Measurements from ENCODE around the gene ADARB2.

Gene ADARB2

GRCh38 chr10:1744524-1744923 is 7.2 kb upstream of the ADARB2 start:
- Mint-ChIP-seq H3K4me1 (no peaks in the 10 kb centered on the region), H3K9me3 (peaks cover 5% of the 10 kb centered on the region), H3K27ac (no peak overlapping the region), H3K4me3 (no peak overlapping the region), H3K36me3 (no peaks in the 10 kb centered on the region)
- no peak for DNase-seq (ENCODE audit: low spot score in 2 of 2)
- ATAC-seq = no peak

GRCh38 chr10:1743141-1743540 is 5.8 kb upstream of the ADARB2 start:
- DNase-seq (ENCODE audit: low spot score in 2 of 2) = no peak
- ATAC-seq = no peak
- Mint-ChIP-seq H3K36me3 (no peaks in the 10 kb centered on the region), H3K4me1 (no peaks in the 10 kb centered on the region), H3K27ac (no peak overlapping the region), H3K9me3 (no peaks in the 10 kb centered on the region), H3K4me3 (no peak overlapping the region)

GRCh38 chr10:1741450-1741849 is 4.1 kb upstream of the ADARB2 start:
- Mint-ChIP-seq H3K36me3 (no peaks in the 10 kb centered on the region), H3K4me1 (no peaks in the 10 kb centered on the region)

GRCh38 chr10:1739751-1740150 is 2.4 kb upstream of the ADARB2 start:
- H3K4me3 Mint-ChIP-seq = no peak overlapping the region
- ATAC-seq (no peak), DNase-seq (ENCODE audit: low spot score in 2 of 2) (no peak)
- H3K4me1 Mint-ChIP-seq = no peaks in the 10 kb centered on the region
- H3K9me3 Mint-ChIP-seq = no peaks in the 10 kb centered on the region
- no peaks in the 10 kb centered on the region for H3K36me3 Mint-ChIP-seq
- no peak overlapping the region for H3K27ac Mint-ChIP-seq

More at GRCh38 chr10:1741450-1741849, 4.1 kb upstream of the ADARB2 start:
- Mint-ChIP-seq H3K9me3 (no peaks in the 10 kb centered on the region), H3K27ac (no peak overlapping the region), H3K4me3 (no peak overlapping the region)
- DNase-seq (ENCODE audit: low spot score in 2 of 2) (no peak), ATAC-seq (no peak)

GRCh38 chr10:1738950-1739349 is 1.6 kb upstream of the ADARB2 start:
- DNase-seq (ENCODE audit: low spot score in 2 of 2) (no peak), ATAC-seq (no peak)
- H3K36me3 Mint-ChIP-seq = no peaks in the 10 kb centered on the region
- no peak overlapping the region for H3K4me3 Mint-ChIP-seq
- H3K4me1 Mint-ChIP-seq = no peaks in the 10 kb centered on the region
- H3K27ac Mint-ChIP-seq = no peak overlapping the region
- no peaks in the 10 kb centered on the region for H3K9me3 Mint-ChIP-seq

GRCh38 chr10:1736972-1737221 is 428 bp downstream of the ADARB2 start:
- no peaks in the 10 kb centered on the region for H3K4me1 Mint-ChIP-seq
- no peaks in the 10 kb centered on the region for H3K36me3 Mint-ChIP-seq
- ATAC-seq = peak; percentile 37
- no peaks in the 10 kb centered on the region for H3K9me3 Mint-ChIP-seq
- no peak overlapping the region for H3K27ac Mint-ChIP-seq
- peak overlapping the region; percentile 54 for H3K4me3 Mint-ChIP-seq
- DNase-seq (ENCODE audit: low spot score in 2 of 2) = no peak

- Mint-ChIP-seq H3K27ac (no peak overlapping the region), H3K4me3 (peak overlapping the region; percentile 54), H3K36me3 (no peaks in the 10 kb centered on the region), H3K9me3 (no peaks in the 10 kb centered on the region), H3K4me1 (no peaks in the 10 kb centered on the region)
- ATAC-seq (peak; percentile 21), DNase-seq (ENCODE audit: low spot score in 2 of 2) (no peak)
Measured at GRCh38 chr10:1736144-1736971, 967 bp downstream of the ADARB2 start.

- no peak for ATAC-seq
Measured at GRCh38 chr10:1735562-1735961, 1.8 kb downstream of the ADARB2 start.

GRCh38 chr10:1734288-1734687 is 3.0 kb downstream of the ADARB2 start:
- H3K9me3 Mint-ChIP-seq = no peaks in the 10 kb centered on the region
- no peak overlapping the region for H3K27ac Mint-ChIP-seq
- DNase-seq (ENCODE audit: low spot score in 2 of 2) (no peak), ATAC-seq (no peak)
- no peak overlapping the region for H3K4me3 Mint-ChIP-seq
- H3K4me1 Mint-ChIP-seq = no peaks in the 10 kb centered on the region
- no peaks in the 10 kb centered on the region for H3K36me3 Mint-ChIP-seq

More at GRCh38 chr10:1735562-1735961, 1.8 kb downstream of the ADARB2 start:
- Mint-ChIP-seq H3K4me3 (no peak overlapping the region), H3K4me1 (no peaks in the 10 kb centered on the region), H3K27ac (no peak overlapping the region), H3K36me3 (no peaks in the 10 kb centered on the region), H3K9me3 (no peaks in the 10 kb centered on the region)
- no peak for DNase-seq (ENCODE audit: low spot score in 2 of 2)

GRCh38 chr10:1733720-1734119 is 3.6 kb downstream of the ADARB2 start:
- no peak for ATAC-seq
- H3K4me1 Mint-ChIP-seq = no peaks in the 10 kb centered on the region
- DNase-seq (ENCODE audit: low spot score in 2 of 2) = no peak
- H3K27ac Mint-ChIP-seq = no peak overlapping the region
- H3K4me3 Mint-ChIP-seq = no peak overlapping the region
- H3K9me3 Mint-ChIP-seq = no peaks in the 10 kb centered on the region
- H3K36me3 Mint-ChIP-seq = no peaks in the 10 kb centered on the region

- H3K9me3 Mint-ChIP-seq = no peaks in the 10 kb centered on the region
- no peak overlapping the region for H3K4me3 Mint-ChIP-seq
- H3K27ac Mint-ChIP-seq = no peak overlapping the region
- no peak for DNase-seq (ENCODE audit: low spot score in 2 of 2)
- ATAC-seq = no peak
- H3K4me1 Mint-ChIP-seq = no peaks in the 10 kb centered on the region
- H3K36me3 Mint-ChIP-seq = no peaks in the 10 kb centered on the region
Measured at GRCh38 chr10:1732564-1732996, 4.7 kb downstream of the ADARB2 start.

- Mint-ChIP-seq H3K4me3 (no peak overlapping the region), H3K36me3 (no peaks in the 10 kb centered on the region), H3K9me3 (no peaks in the 10 kb centered on the region), H3K27ac (no peak overlapping the region), H3K4me1 (no peaks in the 10 kb centered on the region)
- ATAC-seq (no peak), DNase-seq (ENCODE audit: low spot score in 2 of 2) (no peak)
Measured at GRCh38 chr10:1731592-1731991, 5.7 kb downstream of the ADARB2 start.

GRCh38 chr10:1729751-1730150 is 7.6 kb downstream of the ADARB2 start:
- no peak overlapping the region for H3K4me3 Mint-ChIP-seq
- H3K9me3 Mint-ChIP-seq = no peaks in the 10 kb centered on the region
- no peaks in the 10 kb centered on the region for H3K4me1 Mint-ChIP-seq
- ATAC-seq (no peak), DNase-seq (ENCODE audit: low spot score in 2 of 2) (no peak)
- H3K27ac Mint-ChIP-seq = no peak overlapping the region
- no peaks in the 10 kb centered on the region for H3K36me3 Mint-ChIP-seq

- H3K9me3 Mint-ChIP-seq = no peaks in the 10 kb centered on the region
- no peak overlapping the region for H3K27ac Mint-ChIP-seq
- H3K36me3 Mint-ChIP-seq = no peaks in the 10 kb centered on the region
- H3K4me3 Mint-ChIP-seq = no peak overlapping the region
- H3K4me1 Mint-ChIP-seq = no peaks in the 10 kb centered on the region
- DNase-seq (ENCODE audit: low spot score in 2 of 2) = no peak
- ATAC-seq = no peak
Measured at GRCh38 chr10:1726861-1727260, 10.5 kb downstream of the ADARB2 start.

GRCh38 chr10:1724921-1725488 is 12.3 kb downstream of the ADARB2 start:
- DNase-seq (ENCODE audit: low spot score in 2 of 2) (no peak), ATAC-seq (no peak)
- no peaks in the 10 kb centered on the region for H3K9me3 Mint-ChIP-seq
- no peak overlapping the region for H3K4me3 Mint-ChIP-seq
- no peak overlapping the region for H3K27ac Mint-ChIP-seq
- no peaks in the 10 kb centered on the region for H3K36me3 Mint-ChIP-seq
- H3K4me1 Mint-ChIP-seq = no peaks in the 10 kb centered on the region

GRCh38 chr10:1716839-1717238 is 20.5 kb downstream of the ADARB2 start:
- H3K4me3 Mint-ChIP-seq = no peak overlapping the region
- H3K27ac Mint-ChIP-seq = no peak overlapping the region
- H3K9me3 Mint-ChIP-seq = no peaks in the 10 kb centered on the region
- DNase-seq (ENCODE audit: low spot score in 2 of 2) (no peak), ATAC-seq (no peak)
- H3K4me1 Mint-ChIP-seq = peaks cover 12% of the 10 kb centered on the region
- no peaks in the 10 kb centered on the region for H3K36me3 Mint-ChIP-seq
